Measurements from ENCODE around the gene IL17B.

DNA sequence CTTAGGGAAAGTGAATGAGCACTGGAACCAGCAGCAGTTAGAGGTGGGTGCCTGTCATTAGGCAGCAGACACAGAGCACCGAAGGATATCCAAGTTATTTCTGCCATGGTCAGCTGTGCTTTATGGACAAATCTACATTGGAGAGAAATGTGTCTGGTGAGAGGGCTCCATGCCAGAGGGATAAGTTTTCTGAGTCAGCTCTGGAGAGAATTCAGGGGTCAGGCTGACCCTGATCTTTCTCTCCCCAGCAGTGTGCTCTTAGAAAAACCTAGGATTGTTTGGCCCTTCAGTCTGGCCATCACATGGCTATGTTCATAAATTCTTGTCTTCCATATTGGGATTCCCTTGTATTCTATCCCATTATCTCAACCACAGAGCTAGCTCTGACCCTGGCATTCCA is 8.9 kb upstream of the IL17B start:
- TF ChIP-seq CTCF (IDR thresholded peaks at IDR 0.05) (no peak), POLR2A (IDR thresholded peaks at IDR 0.05) (no peak), POLR2AphosphoS5 (IDR thresholded peaks at IDR 0.05) (no peak), EP300 (IDR thresholded peaks at IDR 0.05) (no peak)

All from upper lobe of left lung (tissue), 4 donors.